HG03354 (cell line): Measurements from ENCODE around the gene KCNK7.
"Not testable (repeated sequence)": the region's sequence is repeated elsewhere in the genome, so short reads cannot be mapped to it uniquely, and the experiment has no call there.

Experiments
- ATAC-seq: cut with Tn5 transposase; IDR thresholded peaks from one replicate; pipeline ENCODE4 v1.9.1; 2021; ENCODE audit warnings: mild to moderate bottlenecking; ENCODE audit not compliant: unreplicated experiment, poor library complexity, severe bottlenecking

KCNK7 gene, protein sequence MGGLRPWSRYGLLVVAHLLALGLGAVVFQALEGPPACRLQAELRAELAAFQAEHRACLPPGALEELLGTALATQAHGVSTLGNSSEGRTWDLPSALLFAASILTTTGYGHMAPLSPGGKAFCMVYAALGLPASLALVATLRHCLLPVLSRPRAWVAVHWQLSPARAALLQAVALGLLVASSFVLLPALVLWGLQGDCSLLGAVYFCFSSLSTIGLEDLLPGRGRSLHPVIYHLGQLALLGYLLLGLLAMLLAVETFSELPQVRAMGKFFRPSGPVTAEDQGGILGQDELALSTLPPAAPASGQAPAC

DNA sequence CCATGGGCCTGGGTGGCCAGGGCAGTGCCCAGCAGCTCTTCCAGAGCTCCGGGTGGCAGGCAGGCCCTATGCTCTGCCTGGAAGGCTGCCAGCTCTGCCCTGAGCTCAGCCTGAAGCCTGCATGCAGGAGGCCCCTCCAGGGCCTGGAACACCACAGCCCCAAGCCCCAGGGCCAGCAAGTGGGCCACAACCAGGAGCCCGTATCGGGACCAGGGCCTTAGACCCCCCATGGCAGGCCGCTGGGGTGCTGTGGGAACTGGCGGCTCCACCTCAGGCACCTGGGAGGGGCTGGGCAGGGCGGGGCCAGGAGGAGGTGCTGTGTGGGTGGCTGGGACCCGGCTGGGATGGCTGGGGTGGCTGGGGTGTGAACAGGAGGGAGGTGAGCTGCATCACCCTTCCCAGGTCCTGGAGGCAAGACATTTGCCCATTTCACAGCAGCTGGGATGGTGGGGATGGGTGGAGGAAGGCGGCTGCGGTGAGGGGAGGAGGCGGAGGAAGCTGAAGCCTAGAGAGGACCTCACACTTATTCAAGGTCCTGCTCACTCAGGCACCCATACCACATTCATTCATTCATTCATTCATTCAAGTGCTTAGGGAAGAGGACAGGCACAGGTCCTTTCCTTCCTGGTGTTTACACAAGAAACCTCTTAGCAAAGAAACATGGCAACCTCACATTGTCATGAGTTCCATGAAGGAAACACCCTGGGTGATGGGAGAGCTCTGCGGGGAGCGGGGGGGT, at the start of gene KCNK7:
KCNK7 (minus strand) TSS at position 258 of the 739 bp plus-strand sequence; CDS start at position 230, 28 bp downstream.
- ATAC-seq = no peak

DNA sequence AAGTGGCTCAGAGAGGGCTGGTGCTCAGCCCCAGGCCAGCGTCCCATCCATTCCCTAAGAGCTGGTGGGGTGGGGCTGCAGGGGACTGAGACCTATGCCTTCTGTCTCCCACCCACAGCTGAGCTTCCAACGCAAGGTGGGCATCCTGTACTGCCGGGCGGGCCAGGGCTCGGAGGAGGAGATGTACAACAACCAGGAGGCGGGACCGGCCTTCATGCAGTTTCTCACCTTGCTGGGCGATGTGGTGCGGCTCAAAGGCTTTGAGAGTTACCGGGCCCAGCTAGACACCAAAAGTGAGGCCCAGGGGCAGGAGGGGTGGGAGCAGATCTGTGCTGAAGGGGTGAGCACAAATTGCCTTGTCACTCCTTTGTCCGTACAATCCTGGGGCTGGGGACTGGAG, 49.2 kb upstream of the KCNK7 start:
- ATAC-seq = no peak

DNA sequence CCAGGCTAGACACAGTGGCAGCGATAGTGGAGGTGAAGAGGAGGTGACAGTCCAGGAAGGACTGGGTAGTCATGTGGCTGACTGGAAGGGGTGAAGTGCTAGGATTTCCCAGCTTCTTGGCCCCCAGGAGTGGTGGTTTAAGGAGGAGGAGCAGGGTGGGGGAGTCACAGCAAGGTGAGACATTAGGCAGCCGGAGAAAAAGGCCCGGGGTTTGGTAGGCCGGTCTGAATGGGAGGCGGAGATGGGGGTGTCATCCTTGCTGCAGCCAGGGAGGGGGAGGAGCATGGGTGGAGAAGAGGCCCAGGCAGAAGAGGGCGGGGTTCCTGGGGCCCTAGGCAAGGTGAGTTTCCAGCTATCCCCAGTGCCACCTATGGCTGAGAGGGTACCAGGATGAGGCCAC, 48.4 kb upstream of the KCNK7 start:
- no peak for ATAC-seq

DNA sequence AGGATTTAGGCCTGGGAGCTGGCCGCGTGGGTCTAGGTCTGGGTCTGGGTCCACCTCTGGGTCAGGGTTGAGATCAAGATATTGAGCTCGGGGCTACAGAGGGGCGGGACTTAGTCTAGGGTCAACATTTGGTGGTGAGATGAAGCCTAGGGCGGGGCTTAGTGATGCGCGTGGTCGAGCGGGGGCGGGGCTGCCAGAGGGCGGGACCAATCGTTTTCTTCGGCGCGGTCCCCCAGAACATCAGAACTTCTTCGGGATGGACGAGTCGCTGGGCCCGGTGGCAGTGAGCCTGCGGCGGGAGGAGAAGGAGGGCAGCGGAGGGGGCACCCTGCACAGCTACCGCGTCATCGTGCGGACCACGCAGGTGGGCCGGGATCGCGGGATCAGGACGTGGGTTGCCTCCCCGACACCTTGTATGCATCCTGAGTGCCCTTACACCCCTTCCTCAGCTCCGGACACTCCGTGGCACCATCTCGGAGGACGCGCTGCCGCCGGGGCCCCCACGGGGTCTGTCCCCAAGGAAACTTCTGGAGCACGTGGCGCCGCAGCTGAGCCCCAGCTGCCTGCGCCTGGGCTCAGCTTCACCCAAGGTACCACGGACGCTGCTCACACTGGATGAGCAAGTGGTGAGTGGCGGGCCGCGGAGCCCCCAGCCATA, 46.5 kb upstream of the KCNK7 start:
- no peak for ATAC-seq

DNA sequence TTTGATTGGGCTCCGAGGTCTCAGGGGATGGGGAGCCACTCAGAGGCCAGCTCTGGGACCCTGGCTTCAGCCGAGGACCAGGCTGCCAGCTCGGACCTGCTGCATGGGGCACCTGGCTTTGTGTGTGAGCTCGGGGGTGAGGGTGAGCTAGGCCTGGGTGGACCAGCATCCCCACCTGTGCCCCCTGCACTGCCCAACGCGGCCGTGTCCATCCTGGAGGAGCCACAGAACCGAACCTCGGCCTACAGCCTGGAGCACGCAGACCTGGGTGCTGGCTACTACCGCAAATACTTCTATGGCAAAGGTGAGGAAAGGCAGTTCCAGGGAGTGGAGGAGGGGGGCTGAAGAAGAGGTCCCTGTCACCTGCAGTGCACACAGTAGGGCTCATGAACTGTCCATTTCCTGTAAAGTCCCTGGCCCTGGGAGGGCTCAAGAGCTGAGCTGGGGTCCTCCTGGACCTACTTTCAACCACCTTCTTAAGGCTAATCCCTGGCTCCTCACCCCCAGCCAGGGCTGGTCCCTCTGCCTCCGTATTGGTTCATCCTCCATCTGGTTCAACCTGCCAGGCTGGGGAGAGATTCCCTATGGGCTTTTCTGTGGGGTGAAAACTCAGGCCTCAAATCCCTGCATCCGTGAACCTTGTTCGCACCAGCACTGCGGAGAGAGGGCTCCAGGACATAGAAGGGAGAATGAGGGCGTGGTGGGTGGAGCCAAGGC, 45.9 kb upstream of the KCNK7 start:
- no peak for ATAC-seq

DNA sequence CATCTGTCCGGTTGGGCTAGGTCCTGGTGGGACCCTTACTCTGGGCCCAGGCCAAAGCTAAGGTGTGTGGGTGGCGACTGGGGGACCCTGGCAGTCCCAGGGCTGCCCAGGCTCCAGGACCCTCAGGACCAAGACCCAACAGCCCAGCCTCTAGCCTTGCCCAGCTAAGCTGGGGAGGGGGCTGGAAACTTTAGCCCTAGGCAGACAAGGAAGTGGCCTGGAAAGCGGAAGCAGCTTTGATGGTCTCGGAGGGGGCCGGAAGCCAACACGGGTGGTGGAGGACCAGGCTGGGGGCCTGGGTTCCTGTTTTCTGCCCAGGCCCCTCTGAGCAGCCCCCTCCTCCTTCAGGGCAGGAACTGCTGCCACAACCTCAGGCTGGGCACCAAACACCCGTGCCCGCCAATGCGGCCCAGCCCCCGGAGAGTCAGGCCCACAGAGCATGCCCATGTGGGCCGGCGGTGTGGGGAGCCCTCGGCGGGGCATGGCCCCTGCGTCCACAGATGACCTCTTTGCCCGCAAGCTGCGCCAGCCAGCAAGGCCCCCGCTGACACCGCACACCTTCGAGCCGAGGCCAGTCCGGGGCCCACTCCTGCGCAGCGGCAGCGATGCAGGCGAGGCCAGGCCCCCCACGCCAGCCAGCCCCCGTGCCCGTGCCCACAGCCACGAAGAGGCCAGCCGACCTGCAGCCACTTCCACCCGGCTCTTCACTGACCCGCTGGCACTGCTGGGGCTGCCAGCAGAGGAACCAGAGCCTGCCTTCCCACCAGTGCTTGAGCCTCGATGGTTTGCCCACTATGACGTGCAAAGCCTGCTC, 45.1 kb upstream of the KCNK7 start:
- peak; percentile 3 for ATAC-seq

DNA sequence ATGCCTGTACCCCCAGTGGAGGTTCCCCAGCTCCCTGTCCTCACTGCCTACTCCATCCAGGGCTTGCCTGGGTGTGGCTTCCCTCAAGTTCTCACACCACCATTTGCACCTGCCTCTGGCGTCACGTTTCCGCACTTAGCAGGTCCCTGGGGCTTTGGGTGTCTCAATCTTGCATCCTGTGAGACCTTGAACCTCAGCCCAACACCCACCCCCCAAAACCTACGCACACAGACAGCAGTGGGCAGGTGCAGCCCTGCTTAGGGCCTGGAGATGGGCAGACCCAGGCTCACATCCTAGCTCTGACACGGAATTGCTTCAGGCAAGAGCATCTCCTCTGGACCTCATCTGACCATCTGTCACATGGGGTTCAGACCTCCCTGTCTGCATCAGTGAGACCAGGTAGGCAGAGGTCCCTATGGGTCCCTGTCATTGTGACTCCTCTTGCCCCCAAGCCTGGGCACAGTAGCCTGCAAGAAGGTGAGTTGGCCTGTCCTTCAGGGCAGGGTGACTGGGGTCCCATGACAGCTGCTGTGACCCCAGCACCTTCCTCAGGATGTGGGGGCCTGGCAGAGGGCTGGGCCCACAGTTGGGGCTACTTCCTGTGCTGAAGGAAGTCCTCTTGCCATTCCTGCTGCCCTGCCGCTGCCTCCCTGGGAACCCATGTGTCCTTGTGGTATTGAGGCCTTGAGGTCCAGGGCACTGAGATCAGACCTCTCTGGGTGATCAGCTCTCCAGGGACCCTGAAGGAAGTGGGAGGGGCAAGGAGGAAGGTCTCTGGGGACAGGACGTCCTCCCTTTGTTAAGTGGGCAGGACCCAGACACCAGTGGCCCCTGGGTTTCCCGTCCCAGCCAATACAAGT, 44.3 kb upstream of the KCNK7 start:
- ATAC-seq = peak; percentile 55

DNA sequence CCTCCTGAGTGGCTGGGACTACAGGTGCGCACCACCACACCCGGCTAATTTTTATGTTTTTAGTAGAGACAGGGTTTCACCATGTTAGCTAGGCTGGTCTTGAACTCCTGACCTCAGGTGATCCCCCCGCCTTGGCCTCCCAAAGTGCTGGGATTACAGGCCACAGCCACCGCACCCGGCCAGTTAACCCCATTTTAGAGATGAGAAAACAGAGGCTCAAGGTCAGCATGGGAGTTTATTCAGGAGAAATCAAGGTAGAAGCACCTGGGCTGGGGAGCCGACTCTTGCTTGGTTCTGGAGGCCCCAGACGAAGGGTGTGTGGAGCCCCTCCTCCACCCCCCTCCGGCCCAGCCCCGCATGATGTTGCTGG, 43.6 kb upstream of the KCNK7 start:
- ATAC-seq = not testable (repeated sequence)

DNA sequence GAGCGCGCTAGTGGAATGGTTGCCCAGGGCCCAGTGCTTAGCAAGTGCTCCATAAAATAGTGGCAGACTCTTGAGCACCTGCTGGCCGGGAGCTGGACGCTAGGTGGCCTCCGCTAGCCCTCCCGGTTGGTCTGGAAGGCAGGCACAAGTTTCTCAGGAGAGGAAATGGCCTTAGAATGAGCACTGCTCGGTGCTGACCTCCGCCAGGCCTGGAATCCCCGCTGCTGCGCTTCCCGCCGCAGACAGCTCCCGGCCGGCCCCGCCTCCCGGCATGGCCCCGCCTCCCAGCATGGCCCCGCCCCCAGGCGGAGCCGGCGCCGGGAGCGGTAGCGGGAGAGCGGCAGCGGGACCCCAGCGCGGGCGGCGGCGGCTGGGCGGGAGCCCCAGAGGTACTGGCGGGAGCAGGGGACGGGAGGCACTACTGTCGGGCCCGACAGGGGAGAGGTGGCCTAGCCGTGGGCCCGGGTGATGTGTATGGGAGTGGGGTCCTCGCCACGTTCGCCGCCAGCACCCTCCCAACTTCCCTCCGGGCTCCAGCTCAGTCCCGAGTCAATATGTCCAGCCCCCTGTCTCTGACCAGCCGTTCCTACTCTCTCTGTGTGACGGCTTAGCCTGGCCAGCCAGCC, 42.3 kb upstream of the KCNK7 start, which contains the start of gene SIPA1:
SIPA1 (plus strand) TSS at position 308 of the 626 bp plus-strand sequence. CDS start 2,821 bp downstream, outside the sequence.
- ATAC-seq = peak; percentile 42

DNA sequence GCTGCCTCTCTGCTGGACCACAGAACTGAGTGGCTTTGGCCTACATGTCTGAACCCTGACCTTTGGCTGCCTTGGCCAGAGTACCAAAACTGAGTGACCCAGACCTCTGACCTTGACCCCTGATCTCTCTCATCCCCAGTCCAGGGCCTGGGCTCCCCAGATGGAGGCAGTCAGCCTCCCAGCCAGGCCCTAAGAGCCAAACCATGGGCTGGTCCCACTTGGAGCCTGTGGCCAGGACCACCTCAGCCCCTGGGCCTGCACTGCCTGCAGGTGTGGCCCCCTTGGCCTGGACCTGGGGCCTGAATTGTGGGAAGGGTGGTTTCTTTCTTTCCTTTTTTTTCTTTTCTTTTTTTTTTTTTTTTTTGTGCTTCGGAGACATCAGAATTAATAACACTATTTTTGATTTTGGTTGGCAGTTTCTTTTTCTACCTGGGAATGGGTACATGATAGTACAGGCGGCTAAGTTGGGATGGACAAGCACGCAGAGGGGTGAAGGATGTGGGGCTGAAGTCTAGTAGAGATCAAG, 41.5 kb upstream of the KCNK7 start:
- no peak for ATAC-seq

DNA sequence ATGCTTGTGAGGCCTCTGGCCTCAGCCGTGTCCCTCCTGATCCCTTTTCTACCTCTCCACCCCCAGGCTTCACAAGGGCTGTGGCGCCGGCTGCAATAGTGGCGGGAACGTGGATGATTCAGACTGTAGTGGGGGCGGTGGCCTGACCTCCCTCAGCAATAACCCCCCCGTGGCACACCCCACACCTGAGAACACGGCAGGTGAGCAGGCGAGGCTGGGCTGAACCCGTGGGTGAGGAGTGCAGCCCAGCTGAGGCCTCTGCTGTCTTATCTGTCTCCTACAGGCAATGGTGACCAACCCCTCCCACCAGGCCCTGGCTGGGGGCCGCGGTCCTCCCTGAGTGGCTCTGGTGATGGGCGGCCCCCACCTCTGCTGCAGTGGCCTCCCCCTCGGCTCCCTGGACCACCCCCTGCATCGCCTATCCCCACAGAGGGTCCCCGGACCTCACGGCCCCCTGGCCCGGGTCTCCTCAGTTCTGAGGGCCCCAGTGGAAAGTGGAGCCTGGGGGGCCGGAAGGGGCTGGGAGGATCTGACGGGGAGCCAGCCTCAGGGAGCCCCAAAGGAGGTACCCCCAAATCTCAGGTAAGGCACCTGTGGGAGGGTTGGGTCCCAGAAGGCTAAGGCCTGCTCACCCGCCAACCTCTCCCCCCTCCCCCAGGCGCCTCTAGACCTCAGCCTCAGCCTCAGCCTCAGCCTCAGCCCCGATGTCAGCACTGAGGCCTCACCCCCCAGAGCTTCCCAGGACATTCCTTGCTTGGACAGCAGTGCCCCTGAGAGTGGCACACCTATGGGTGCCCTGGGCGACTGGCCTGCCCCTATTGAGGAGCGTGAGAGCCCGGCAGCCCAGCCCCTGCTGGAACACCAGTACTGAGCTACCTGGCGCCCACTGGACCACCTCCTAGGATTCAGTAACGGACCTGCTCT, 40.8 kb upstream of the KCNK7 start:
- ATAC-seq = no peak

DNA sequence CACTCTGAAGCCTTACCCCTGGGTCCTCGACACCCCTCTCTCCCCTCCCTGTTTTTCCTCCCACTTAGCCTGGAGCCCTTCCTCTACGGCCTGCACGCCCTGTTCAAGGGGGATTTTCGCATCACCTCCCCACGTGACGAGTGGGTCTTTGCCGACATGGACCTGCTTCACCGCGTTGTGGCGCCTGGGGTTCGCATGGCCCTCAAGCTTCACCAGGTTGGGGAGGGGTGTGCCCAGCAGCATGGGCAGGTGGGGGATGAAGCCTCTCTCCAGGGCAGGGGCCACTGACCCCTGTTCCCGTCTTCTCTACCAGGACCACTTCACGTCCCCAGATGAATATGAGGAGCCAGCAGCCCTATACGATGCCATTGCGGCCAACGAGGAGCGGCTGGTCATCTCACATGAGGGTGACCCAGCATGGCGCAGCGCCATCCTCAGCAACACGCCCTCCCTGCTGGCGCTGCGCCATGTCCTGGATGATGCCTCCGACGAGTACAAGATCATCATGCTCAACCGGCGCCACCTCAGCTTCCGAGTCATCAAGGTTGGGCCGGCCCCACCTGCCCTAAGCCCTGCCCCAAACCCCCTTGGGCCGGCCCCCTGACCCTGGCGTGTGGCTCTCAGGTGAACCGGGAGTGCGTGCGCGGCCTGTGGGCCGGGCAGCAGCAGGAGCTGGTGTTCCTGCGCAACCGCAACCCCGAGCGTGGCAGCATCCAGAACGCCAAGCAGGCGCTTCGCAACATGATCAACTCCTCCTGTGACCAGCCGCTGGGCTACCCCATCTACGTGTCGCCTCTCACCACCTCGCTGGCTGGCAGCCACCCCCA, 39.5 kb upstream of the KCNK7 start:
- ATAC-seq = no peak

DNA sequence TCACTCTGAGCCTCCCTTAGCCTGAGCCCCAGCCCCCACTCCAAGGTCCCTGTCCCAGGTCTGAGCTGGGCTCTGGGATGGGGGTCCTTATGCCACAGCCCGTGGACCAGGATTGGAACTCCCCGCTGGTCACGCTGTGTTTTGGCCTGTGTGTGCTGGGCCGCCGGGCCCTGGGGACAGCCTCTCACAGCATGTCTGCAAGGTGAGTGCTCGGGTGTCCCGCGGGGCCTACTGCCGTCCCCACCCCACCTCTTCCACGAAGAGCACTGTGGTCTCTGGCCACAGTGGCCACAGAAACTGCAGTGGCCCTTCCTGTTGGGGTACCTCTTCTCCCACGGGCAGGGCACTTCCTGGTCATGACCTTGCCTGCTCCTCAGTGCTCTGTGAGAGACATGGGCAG, 38.8 kb upstream of the KCNK7 start:
- no peak for ATAC-seq

DNA sequence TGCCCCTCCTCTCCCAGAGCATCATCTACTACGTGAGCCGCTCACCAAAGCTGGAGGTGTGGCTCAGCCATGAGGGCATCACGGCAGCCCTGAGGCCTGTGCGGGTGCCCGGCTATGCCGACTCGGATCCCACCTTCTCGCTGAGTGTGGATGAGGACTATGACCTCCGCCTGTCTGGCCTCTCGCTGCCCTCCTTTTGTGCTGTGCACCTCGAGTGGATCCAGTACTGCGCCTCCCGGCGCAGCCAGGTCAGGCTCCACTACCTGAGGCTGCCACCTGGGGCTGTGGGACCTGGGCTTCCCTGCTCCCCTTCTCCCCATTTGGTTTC, 38.5 kb upstream of the KCNK7 start:
- ATAC-seq = no peak

DNA sequence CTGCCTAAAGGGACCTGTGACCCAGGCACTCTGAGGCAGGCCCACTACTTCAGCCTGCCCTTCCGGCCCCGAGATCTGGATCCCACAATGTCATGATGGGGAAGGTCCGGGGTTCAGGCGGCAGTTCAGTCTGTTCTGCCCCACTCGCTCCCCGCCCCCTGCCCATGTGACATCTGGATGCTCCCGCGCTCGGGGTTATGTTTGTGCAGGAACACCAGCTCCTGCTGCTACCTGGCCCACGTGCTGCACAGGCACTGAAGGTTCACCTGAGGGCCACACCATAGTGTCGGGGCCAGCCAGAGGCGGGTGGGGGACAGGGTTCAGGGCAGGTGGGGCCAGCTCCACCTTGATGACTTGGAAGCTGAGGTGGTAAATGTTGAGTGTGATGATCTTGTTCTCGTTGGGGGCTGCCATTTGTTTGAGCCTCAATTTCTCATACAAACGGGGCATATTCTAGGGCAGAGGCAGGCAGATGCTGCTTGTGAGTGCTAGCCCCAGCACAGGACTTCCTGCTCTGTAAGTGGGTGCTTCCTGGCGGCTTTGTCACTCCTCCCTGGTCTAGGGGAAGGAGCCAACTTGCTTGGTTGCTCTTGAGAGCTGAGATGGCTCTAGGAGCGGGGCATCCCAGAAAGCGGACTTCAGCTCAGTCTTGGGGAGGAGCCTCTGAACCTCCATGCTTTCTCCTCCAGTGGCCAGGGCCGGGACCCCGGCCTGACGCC, 37.9 kb upstream of the KCNK7 start:
- ATAC-seq = no peak
